Activated T-cell treated with anti-CD3 and anti-CD28 coated beads, Interleukin-2, amount 50 U/mL, for 48 hours (primary cell): ENCODE data around the gene CAPZB.
A peak's percentile ranks its signal among the peaks of the same experiment; 100 is the strongest.

Experiments used
- DNase-seq, 2 experiments: peaks; one replicate each; pipeline ENCODE4 v3.0.0-alpha.2; 2020

Gene CAPZB

DNA sequence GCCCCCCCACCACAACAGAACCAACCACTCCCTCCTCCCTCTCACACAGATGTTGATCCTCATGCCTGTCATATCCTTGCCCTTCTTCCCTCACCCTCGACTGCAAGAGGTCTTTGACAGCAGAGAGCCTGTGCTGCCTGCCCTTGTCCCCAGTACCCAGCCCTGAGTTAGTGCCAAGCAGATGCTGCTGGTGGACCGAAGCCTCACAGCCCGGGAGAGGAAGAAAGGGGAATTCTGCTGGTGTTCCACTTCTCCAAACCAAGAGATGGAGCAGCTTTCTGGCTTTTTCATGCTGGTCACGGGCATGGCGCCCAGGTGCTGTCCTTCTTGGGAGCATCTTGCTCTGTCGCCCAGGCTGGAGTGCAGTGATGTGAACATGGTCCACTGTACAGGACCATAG lies 104.1 kb downstream of the CAPZB start:
- no peak for DNase-seq

DNA sequence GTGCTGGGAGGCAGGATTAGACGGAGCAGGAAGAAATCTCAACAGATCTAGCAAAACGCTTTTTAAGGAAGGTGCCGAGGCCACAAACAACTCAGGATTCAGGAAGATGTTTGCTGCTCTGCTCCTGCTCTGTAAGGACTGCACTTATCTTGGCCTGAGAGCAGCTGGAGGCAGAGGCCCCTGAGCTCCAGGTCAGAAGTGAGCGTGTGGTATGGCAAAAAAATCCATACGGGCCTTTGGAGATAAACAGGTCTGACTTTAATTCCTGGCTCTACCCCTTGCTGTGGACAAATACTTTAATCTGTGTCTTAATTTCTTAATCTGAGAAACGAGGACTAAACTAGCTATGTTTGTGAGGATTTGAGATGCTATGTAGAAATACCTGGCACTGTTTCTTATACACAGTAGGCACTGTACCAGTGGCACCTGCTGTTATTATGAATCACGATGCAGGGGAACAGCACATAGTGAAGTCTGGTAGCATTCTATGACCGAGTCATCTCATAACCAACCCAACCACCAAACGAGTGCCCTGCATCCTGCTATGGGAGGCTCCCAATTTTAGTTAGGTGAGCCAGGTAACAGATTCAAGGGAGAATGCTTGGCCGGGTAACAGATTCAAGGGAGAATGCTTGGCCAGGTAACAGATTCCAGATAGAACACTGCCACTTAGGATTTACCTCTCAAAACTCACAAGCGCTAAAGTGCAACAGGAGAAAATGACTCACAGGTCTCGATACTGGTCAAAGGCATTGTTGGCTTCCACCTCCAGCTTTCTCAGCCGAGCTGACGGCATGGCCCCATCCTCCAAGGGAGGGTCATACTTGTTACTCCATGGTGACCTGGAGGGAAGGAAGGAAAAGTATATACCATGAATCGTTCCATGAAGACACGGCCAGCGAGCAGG lies 107.3 kb downstream of the CAPZB start:
- DNase-seq = peak; percentile 63 to 64

DNA sequence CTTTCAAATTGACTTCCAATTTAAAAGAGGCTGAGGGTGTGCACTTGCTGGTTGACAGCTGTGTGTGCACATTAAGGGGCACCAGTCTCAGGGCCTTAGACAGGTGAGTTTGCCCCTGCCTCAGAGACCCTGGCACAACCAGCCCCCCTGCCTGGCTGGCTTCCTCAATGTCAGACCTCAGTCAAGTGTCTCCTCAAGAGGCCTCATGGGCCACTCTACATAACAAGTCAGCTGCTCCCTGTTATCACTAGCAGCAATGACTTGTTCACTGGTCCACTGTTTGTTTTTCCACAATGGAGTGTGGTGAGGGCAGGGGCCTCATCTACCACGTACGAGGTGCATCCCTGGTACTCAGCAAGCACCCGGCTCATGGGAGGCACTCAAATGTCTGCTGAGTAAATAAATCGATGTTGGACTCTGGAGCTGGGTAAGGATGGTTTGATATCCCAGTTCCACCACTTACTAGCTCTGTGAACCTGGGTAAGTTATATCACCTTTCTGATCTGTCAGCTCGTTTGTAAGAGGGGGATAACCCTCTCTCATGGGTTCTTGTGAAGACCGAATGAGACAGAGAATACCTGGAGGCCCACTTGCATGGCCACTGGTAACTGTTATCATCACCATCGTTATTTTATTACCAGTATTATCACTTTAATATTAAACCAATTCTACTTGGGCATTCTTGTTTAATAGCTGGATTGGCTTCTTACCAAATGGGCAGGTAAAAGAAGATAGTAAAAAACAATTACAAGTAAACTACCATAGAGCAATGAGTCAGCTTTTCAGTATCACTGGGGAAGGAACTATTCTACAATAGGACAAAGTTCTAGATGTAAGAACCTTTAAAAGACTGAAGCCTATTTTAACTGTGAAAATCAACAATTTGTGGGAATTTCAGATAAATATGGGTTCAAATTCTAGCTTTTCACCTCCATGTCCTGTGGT lies 108.6 kb downstream of the CAPZB start:
- no peak for DNase-seq

DNA sequence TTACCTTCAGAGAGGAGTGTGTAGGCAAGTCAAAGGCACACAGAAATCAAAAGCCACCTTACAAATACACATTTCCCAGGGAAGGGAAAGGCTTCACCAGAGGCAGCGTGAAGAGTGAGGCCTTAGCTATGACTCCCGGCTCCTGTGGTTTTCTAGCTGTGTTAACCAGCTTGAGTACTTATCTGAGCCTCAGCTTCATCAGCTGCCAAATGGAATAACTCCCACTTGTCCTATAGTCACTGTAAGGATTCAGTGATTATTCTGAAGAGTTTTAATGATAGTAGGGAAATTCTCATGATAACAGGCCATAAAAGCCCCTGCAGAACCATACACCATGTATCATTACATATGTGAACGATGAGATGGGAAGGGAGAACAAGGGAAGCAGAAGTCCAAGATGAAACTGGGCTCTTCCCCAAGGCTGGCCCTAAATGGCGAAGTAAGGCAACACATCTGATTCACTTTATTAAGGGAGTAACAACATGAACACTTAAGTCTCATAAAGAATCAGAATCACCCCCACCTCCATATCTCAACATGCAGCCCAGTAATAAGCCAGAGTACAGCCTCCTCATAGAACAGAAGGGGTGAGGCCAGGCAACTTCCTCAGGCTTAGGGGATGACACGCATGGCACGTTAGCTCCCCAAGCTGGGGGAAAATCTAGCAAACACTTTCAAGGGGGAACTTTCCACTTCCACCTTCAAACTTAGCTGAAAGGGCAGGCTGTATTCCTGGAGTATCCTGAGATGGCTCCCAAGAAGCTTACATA lies 109.5 kb downstream of the CAPZB start:
- DNase-seq = no peak

DNA sequence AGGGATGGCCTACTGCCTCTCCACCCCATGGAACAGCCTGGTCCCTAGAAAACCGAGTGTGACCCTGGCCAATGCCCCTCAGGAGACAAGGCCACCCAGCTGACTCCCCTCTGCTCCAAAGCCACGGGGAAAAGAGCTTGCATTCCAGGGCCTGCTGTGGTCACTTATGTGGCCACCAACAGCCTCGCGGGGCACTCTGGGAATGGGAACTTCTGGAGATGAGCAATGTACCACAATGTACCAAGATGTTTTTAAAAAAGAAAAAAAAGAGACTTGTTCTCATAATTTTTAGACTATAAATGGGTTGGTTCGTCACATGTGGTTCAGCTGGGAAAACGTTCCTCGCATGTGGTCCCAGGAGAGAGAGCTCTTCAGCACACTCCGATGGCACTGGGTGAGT lies 110.4 kb downstream of the CAPZB start:
- no peak for DNase-seq

DNA sequence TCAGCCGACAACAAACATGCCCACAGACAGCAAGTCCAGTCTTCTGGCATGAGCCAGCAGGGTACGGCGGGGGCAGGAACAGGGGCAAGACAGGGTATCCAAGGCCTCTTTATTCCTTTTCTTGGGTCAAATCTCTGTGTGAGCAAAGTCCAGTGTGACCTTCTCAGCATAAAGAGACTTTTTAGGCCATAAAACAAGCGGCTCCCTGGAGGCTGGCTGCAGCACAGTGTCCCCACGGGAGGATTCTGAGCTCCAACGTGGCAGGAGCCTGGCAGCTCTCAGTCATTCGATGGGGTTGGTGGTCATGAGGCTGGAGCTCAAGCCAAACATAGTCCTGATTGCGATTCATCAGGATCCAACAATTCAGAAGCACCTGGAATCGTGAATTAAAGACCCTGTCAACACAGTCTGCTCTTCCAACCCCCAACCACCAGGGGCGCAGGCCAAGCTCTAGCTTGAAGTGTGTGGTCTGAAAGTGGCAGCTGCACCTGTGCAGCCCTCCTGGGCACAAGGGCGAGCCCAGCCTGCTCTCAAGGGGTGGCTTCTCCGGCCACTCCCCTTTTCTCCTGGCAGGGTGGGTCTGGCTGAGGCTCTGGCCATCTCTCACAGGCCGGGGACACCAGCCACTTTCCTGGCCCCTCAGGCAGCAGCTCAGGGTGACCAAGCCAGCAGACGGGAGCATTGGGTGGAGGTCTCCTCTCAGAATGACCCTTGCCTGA lies 111.1 kb downstream of the CAPZB start:
- no peak for DNase-seq

DNA sequence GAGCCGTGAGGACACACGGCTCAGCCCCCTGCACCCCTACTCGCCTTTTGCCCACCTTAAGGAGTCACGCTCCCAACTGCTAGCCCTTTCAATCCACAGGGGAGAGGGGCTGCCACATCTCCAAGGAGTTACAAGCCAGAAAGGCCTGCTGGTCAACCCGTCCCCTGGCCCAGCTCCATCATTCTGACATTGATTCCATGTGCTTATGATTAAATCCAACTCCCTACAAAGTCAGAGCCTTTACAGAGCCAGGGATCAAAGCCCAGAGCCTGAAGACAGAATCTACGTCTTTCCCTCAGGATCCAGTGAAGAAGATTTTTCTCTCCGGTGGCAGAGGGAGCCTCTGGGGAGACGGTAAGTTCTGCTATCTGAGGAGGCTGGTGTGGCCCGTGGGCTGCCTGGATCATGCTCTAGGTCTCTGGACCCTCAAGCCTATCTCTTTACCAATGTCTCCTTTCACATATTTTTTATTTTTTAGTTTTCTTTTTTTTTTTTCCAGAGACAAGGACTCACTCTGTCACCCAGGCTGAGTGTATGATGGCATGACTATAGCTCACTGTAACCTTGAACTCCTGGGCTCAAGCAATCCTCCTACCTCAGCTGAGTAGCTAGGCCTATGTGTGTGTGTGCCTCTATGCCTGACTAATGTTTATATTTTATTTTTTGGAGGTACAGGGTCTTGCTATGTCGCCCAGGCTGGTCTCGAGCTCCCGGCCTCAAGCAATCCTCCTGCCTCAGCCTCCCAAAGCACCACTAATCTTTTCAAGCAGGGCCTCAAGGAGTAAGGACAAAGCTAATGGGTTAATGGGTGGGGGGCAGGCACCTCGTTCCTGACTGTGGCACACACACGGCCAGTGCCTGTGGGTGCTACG lies 111.9 kb downstream of the CAPZB start:
- DNase-seq = no peak

DNA sequence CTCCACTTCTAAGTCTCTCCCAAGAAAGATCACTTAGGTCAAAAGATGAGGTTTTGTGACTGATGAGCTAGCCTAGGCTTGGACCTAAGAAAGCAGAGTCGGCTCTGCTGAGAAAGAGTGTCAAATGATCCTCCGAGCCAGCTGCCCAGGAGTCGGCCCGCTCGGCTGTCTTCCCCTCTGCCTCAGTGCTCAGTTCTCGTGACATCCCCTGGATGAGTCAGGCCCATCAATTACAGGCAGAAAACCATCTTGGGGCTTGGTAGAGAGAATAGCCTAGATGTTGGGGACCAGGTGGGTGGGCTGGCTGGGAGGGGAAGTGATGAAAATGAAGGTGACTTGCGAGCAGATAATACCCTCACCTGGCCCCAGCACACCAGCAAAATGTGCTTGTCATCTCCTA lies 112.7 kb downstream of the CAPZB start:
- DNase-seq = no peak

DNA sequence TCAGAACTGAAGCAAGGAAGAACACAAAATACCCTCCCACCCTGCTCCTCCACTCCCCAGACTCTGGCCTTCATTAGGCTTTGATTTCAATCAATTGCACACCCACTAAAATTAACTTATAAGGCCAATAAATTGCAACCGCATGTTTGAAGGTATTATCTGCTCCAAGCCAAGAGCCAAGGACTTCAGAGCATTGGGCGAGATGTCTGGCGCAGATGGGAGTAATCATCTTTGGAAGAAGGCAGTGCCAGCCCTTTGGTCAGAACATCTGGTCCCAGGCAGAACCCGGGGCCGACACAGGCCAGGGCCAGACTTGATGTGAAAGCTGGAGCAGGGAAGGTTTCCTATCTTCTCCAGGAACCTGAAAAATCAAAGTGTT lies 113.2 kb downstream of the CAPZB start:
- no peak for DNase-seq

DNA sequence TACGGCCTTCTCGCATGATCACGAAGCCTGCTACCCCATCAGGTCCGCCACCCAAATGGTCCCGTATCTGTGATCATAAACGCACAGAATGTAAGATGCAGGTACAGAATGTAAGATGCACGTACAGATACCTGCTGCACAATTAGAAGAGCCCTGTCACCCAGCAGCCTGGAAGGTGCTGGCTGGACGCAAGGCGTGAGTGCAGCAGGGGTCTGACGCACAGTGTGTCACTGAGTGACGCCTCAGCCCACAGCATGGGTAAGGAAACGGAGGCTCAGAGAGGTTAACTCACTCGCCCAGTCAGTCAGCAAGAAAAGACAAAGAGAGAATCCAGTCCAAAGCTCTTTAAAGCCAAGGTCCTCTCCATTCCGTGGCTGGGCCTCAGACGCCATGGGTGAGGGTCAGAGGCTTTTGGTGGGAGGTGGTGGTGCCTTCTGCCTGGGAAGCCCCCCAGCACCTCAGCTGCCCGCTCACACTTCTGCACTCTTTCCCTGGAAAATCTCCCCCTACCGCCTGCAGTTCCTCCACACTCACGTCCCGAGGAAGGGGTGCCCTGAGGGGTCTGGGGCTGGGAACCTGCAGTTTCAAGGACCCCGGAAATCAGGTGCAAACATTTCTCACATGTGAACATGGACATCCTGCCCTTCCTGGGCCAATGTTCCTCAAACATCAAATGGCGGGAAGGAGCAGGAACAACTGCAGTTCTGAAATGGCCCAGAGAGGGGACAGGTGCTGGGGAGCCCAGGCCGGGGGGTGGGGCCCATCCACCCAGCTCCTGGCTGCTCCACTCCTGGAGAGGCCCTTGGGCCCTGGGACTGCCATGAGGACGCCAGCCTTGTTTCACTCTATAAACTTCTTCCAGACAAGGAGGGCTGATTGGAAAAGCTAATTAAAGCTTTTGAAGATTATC lies 113.9 kb downstream of the CAPZB start:
- no peak for DNase-seq

DNA sequence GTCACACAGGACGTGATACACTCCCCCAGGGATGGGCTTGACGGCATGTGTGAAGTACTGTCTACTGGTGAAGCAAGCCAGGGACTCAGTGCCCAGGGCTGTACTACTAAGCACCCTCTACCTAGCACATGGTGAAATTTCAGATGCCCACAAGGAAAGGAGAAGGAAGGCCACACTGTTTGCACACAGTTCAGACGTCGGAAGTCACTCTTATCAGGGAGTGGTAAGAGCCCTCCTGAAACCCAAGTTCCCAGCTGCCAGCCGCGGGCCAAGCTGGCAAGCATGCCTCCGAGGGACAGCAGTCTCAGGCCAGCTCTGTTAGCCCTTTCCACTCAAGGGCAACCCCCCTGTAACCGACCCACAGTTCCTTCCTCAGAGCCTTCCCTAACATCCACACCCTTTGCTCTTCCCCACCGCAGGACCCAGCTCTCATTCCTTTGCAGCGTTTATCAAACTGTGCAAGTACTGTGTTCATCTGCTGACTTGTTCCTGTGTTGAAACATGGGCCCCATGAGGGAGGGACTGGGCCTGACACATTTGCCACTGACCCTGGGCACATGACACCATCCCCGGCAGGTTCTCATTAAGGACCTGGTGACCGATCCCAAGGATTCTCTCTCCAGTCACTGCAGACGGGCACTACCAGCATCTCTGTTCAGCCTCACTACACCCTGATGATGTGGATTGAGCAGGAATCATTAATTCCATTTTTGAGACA lies 114.7 kb downstream of the CAPZB start:
- no peak for DNase-seq

DNA sequence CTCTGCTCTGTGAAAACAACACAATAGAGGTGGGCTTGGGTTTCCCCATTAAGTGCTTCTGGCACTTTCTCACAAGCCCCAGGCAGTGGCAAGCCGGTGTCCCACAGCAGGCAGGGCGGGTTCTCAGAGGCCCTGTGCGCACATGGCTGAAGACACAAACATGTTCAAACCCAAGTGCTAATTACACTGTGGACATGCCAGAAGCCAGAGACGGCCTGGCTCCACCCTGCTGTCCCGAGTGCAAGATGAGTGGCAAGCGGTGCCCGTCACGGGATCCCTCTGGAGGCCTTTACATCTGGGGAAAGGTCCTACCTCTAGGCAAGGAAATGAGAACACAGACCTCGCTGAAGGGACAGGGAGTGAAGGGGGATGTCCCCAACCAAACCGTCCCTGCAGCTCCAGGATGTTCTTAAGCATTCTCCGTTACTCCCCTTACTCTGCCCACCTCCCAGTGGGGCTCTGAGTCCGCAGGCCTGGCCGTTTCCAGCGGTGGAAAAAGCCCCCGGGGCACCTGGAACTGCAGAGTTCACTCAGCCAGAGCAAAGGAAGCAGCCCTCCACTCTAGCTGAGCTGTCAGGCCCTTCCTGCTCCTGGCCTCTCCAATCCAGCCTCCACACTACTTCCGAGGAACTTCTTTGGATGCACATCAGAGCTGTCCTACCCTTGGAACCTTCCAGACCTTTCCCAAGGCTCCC lies 115.8 kb downstream of the CAPZB start:
- no peak for DNase-seq

DNA sequence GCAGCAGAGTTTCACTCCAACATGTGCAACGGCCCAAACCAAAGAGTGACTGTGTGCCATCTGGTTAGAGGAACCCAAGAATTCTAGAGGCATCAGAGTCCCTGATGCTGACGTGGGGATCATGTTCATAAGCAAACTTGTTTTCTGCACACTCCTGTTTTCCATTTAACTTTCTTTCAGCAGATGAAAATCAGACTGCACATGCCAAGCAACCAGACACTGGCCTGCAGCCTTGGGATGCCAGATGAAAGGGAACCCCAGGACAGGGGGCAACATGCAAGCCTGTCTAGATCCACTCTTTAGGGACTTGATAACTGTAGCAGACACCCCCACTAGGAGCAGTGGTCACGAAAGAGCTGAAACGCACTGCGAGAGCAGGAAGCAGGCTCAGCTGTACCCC lies 116.4 kb downstream of the CAPZB start:
- no peak for DNase-seq

DNA sequence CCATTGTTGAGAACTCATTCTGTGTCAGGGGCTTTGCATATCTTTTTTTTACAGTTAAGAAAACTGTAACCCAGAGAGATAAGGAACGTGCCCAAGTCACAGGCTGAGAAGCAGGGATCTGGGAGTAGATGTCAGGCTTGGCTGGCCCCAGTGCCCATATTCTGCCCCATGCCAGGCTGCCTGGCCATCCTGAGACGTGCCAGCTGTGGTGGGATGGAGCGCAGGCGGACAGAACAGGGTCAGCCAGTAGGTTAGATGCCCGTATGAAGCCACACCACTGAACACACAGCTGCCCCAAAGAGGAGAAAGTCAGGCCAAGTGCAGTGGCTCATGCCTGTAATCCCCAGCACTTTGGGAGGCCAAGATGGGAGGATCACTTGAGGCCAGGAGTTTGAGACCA lies 117.3 kb downstream of the CAPZB start:
- no peak for DNase-seq

DNA sequence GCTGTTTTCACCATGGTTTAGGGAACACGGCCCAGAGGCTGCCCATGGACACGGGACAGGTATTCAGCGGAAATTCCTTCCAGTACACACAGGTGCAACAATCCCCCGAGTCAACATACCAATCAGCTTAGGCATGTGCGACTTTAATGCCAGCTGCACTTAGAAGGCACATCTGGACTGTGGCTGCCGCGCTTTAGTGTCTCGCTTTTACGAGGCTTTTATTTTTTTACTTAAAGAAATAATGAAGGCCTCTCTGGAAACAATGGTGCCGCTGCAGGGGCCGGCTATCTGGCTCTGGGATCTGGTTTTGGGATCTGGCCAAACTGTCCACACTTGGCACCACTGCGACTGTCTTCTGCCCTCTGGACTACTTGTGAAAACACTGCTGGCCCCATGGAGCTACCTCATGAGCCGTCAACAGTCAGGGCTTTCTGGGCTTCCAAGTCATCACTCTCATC lies 117.7 kb downstream of the CAPZB start:
- no peak for DNase-seq

DNA sequence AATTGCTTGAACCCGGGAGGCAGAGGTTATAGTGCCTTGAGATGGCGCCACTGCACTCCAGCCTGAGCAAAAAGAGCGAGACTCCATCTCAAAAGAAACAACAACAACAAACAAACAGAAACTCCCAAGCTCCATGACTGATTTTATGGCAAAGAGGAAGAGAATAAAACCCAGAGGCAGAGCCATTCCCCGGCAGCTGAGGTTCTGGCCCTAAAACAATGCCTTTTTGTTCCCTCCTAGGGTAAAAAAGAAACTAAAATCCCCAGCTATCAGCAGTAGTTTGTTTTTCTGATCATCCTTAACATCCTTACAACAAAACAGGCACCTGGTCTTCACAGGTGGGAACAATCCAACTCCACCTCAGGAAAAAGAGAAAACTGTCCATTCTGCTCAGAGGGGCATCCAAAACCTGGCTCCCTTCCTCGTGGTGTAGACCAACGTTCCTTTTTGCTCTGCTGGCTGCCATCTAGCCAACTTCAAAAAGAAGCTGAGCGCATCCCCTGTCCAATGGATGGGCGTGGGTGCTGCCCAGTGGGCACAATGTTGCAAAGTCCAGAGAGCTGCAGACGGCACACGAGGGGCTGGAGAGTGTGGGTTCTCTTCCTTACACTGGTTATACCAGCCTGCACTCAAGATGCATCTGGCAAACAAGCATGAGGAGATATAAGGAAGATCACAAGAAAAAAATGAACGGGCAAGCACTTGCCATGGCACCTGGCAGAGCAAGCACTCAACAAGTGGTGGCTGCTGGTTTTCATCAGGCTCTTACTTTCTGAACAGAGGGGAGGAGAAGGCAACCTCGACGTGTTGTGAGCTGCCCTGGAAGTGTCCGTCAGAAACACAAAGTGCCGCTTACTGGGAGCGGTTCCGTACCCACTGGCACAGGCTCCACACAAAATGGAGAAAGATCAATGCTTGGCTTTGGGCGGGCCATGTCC lies 118.5 kb downstream of the CAPZB start:
- DNase-seq = no peak

DNA sequence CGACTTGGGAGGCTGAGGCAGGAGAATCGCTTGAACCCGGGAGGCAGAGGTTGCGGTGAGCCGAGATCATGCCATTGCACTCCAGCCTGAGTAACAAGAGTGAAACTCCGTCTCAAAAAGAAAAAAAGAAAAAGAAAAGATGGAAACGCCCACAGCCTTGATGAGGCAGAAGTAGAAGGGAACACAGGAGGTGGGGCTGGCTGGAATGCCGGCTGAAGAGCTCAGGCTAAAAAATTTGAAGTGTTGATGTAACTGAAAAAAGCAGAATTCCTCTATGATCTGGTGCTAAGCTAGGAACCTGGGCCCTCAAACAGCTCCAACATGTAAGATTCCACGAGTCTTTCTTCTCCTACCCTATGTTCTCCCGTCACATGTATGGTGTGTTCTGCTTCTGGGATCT lies 119.6 kb downstream of the CAPZB start:
- DNase-seq = no peak
